ENCODE results near the gene UGT1A7.

UGT1A7 gene

DNA sequence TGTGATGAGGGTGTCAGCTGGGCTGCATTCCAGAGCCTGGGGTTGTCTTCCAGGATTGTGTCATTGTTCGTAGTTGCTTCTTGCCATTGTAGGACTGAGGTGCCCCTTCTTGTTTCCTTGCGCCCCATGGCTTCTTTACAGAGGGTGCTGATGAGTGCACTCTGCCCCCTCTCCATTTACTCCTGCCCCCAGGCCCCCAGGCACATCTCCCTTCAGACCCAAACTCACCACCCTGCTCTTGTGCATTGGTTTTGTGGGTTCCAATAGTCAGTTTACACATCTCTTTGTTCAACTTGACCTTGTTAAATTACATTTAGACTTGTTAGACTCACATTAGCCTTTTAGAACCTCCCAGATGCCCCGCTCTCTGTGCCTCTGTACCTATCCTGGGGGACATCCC is 139.5 kb downstream of the UGT1A7 start:
- H3K4me1 ChIP-seq (ENCODE audit: control insufficient read depth, low read length) = no peaks in the 10 kb centered on the region
- TF ChIP-seq EZH2phosphoT487 (IDR thresholded peaks at IDR 0.05; ENCODE audit: borderline replicate concordance, low read length) = no peak
- TF ChIP-seq, protein P1, sequence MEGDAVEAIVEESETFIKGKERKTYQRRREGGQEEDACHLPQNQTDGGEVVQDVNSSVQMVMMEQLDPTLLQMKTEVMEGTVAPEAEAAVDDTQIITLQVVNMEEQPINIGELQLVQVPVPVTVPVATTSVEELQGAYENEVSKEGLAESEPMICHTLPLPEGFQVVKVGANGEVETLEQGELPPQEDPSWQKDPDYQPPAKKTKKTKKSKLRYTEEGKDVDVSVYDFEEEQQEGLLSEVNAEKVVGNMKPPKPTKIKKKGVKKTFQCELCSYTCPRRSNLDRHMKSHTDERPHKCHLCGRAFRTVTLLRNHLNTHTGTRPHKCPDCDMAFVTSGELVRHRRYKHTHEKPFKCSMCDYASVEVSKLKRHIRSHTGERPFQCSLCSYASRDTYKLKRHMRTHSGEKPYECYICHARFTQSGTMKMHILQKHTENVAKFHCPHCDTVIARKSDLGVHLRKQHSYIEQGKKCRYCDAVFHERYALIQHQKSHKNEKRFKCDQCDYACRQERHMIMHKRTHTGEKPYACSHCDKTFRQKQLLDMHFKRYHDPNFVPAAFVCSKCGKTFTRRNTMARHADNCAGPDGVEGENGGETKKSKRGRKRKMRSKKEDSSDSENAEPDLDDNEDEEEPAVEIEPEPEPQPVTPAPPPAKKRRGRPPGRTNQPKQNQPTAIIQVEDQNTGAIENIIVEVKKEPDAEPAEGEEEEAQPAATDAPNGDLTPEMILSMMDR (IDR thresholded peaks at IDR 0.05; ENCODE audit: low read depth, low read length, poor library complexity, severe bottlenecking) = no peak
- no peaks in the 10 kb centered on the region for H3F3A ChIP-seq (ENCODE audit: control insufficient read depth, insufficient read depth)
- H4K20me1 ChIP-seq (ENCODE audit: control insufficient read depth, insufficient read depth, low read depth, low read length) = no peaks in the 10 kb centered on the region
- H3K4me2 ChIP-seq (ENCODE audit: low read length) = no peak overlapping the region
- H3K79me2 ChIP-seq (ENCODE audit: control insufficient read depth, low read length) = no peaks in the 10 kb centered on the region
- H3K9me2 ChIP-seq (replicated peaks; ENCODE audit: control insufficient read depth, low read length) = no peaks in the 10 kb centered on the region
- no peaks in the 10 kb centered on the region for H3K27me3 ChIP-seq (ENCODE audit: control insufficient read depth, low read length)
- no peak overlapping the region for H3K4me3 ChIP-seq (ENCODE audit: low read length)
- no peaks in the 10 kb centered on the region for H3K9me3 ChIP-seq (ENCODE audit: control insufficient read depth, insufficient read depth, low read length)
- no peaks in the 10 kb centered on the region for H3K36me3 ChIP-seq (ENCODE audit: control insufficient read depth, low read length)
- no peak overlapping the region for H3K27ac ChIP-seq (ENCODE audit: low read depth, low read length)

GRCh38 chr2:233821709-233822100 is 140.0 kb downstream of the UGT1A7 start:
- H3K27ac ChIP-seq (ENCODE audit: low read depth, low read length) = no peak overlapping the region
- no peaks in the 10 kb centered on the region for H3K9me3 ChIP-seq (ENCODE audit: control insufficient read depth, insufficient read depth, low read length)
- no peak overlapping the region for H3K4me2 ChIP-seq (ENCODE audit: low read length)
- TF ChIP-seq, protein P1 (IDR thresholded peaks at IDR 0.05; ENCODE audit: low read depth, low read length, poor library complexity, severe bottlenecking) = no peak
- no peak for TF ChIP-seq EZH2phosphoT487 (IDR thresholded peaks at IDR 0.05; ENCODE audit: borderline replicate concordance, low read length)
- no peaks in the 10 kb centered on the region for H3K4me1 ChIP-seq (ENCODE audit: control insufficient read depth, low read length)
- H4K20me1 ChIP-seq (ENCODE audit: control insufficient read depth, insufficient read depth, low read depth, low read length) = no peaks in the 10 kb centered on the region
- H3K9me2 ChIP-seq (replicated peaks; ENCODE audit: control insufficient read depth, low read length) = no peaks in the 10 kb centered on the region
- no peaks in the 10 kb centered on the region for H3K36me3 ChIP-seq (ENCODE audit: control insufficient read depth, low read length)
- no peaks in the 10 kb centered on the region for H3F3A ChIP-seq (ENCODE audit: control insufficient read depth, insufficient read depth)
- H3K79me2 ChIP-seq (ENCODE audit: control insufficient read depth, low read length) = no peaks in the 10 kb centered on the region
- H3K27me3 ChIP-seq (ENCODE audit: control insufficient read depth, low read length) = no peaks in the 10 kb centered on the region
- no peak overlapping the region for H3K4me3 ChIP-seq (ENCODE audit: low read length)

DNA sequence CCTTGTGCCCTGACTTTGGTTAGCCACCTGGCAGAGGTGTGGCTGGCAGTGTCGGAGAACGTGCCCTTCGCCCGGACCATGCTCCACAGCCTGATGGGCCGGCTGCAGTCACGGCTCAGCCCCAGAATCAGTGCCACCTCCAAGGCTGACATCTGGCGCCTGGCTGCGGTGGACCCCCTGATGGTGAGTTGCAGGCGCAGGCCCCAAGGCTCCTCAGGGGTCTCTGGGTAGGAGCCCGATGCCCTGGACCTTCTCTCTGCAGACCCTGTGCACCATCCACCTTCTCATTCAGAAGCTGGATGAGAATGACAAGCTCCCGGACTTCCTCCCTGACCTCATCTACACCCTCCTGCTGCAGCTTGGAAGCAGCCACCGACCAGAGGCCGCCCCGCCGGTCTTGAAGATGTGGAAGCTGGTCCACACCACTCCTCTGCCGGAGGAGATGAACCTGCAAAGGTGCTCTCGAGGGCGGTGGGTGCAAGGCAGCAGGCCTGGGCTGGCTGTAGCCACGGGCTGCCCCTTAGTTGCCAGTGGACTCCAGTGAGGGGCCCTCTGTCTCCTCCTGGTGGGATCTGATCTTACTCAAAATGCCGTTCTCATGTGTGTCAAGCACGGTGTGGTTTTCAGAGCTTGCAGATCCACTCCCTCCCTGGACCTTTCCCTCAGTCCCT is 140.5 kb downstream of the UGT1A7 start:
- Histone ChIP-seq H3K4me2 (ENCODE audit: low read length) (no peak overlapping the region), H3F3A (ENCODE audit: control insufficient read depth, insufficient read depth) (no peaks in the 10 kb centered on the region), H4K20me1 (ENCODE audit: control insufficient read depth, insufficient read depth, low read depth, low read length) (no peaks in the 10 kb centered on the region), H3K9me2 (replicated peaks; ENCODE audit: control insufficient read depth, low read length) (no peaks in the 10 kb centered on the region), H3K79me2 (ENCODE audit: control insufficient read depth, low read length) (no peaks in the 10 kb centered on the region), H3K9me3 (ENCODE audit: control insufficient read depth, insufficient read depth, low read length) (no peaks in the 10 kb centered on the region), H3K27me3 (ENCODE audit: control insufficient read depth, low read length) (no peaks in the 10 kb centered on the region), H3K4me3 (ENCODE audit: low read length) (no peak overlapping the region), H3K36me3 (ENCODE audit: control insufficient read depth, low read length) (no peaks in the 10 kb centered on the region), H3K27ac (ENCODE audit: low read depth, low read length) (no peak overlapping the region), H3K4me1 (ENCODE audit: control insufficient read depth, low read length) (no peaks in the 10 kb centered on the region)
- TF ChIP-seq EZH2phosphoT487 (IDR thresholded peaks at IDR 0.05; ENCODE audit: borderline replicate concordance, low read length) = no peak
- TF ChIP-seq, protein P1 (IDR thresholded peaks at IDR 0.05; ENCODE audit: low read depth, low read length, poor library complexity, severe bottlenecking) = no peak

All from DOHH2 (cell line).